CD14-positive monocyte (primary cell): Measurements from ENCODE around the gene STX11. TPM values are rescaled to one million over a fixed set of nuclear protein-coding genes. Genes with fewer than 3 reads are reported as not detected.

Experiments used
- DNase-seq, 3 donors: peaks; one replicate each; pipeline ENCODE4 v3.0.0-alpha.2; 2011 to 2022
- H2AFZ ChIP-seq: 2 replicates; pipeline ENCODE4 v1.6.0; 2012; ENCODE audit warnings: mild to moderate bottlenecking, low read depth, low read length, inconsistent platforms; ENCODE audit not compliant: insufficient read depth, poor library complexity, severe bottlenecking
- H3K27ac ChIP-seq, 2 donors: 1 replicate in 1 of 2; 2 replicates in 1 of 2; pipeline ENCODE4 v1.5.1; 2012 to 2013; ENCODE audit warnings: low read length in 2 of 2, control low read depth in 1 of 2, inconsistent platforms in 1 of 2, low read depth in 1 of 2, mild to moderate bottlenecking in 1 of 2
- H3K27me3 ChIP-seq, 2 donors: one replicate each; pipeline versions ENCODE4 v1.6.0 to v1.6.1; 2011 to 2013; ENCODE audit warnings: low read length in 2 of 2; ENCODE audit not compliant: control insufficient read depth in 2 of 2, insufficient read depth in 2 of 2
- H3K36me3 ChIP-seq, 2 donors: replicated peaks in 1 of 2; 1 replicate in 1 of 2; 2 replicates in 1 of 2; pipeline versions ENCODE4 v1.5.1 to v1.6.1; 2012 to 2013; ENCODE audit warnings: low read length in 2 of 2, control low read depth in 1 of 2, inconsistent platforms in 1 of 2, mild to moderate bottlenecking in 1 of 2; ENCODE audit not compliant: insufficient read depth in 2 of 2, control insufficient read depth in 1 of 2
- H3K4me1 ChIP-seq, 2 donors: 1 replicate in 1 of 2; 2 replicates in 1 of 2; pipeline versions ENCODE4 v1.5.1 to v1.6.1; 2012 to 2013; ENCODE audit warnings: low read length in 2 of 2, control low read depth in 1 of 2, inconsistent platforms in 1 of 2, mild to moderate bottlenecking in 1 of 2, moderate library complexity in 1 of 2; ENCODE audit not compliant: insufficient read depth in 2 of 2, control insufficient read depth in 1 of 2
- H3K4me2 ChIP-seq: replicated peaks from 2 replicates; pipeline ENCODE3; 2012; ENCODE audit warnings: low read length, moderate library complexity, mild to moderate bottlenecking; ENCODE audit not compliant: poor library complexity, severe bottlenecking; ENCODE audit errors: extremely low read depth
- H3K4me3 ChIP-seq, 3 experiments: fragments of 200-600 bp in 1 of 3; sonication (generic) in 1 of 3; replicated peaks in 1 of 3; 1 replicate in 2 of 3; 2 replicates in 1 of 3; pipeline ENCODE4 v1.5.1; 2011 to 2013; ENCODE audit warnings: low read length in 3 of 3, mild to moderate bottlenecking in 3 of 3, control low read depth in 2 of 3, low read depth in 2 of 3, inconsistent platforms in 1 of 3, moderate library complexity in 1 of 3
- H3K79me2 ChIP-seq: 2 replicates; pipeline ENCODE4 v1.6.0; 2012; ENCODE audit warnings: mild to moderate bottlenecking, control low read depth, inconsistent platforms, low read length, moderate library complexity; ENCODE audit not compliant: insufficient read depth
- H3K9ac ChIP-seq: 2 replicates; pipeline ENCODE4 v1.6.0; 2017; ENCODE audit warnings: low read length, mild to moderate bottlenecking; ENCODE audit not compliant: insufficient read depth, poor library complexity, severe bottlenecking
- H3K9me3 ChIP-seq, 2 donors: replicated peaks in 1 of 2; 1 replicate in 1 of 2; 2 replicates in 1 of 2; pipeline versions ENCODE4 v1.5.1 to v1.6.1; 2012 to 2013; ENCODE audit warnings: low read length in 2 of 2, control low read depth in 1 of 2; ENCODE audit not compliant: control insufficient read depth in 1 of 2, insufficient read depth in 1 of 2
- H4K20me1 ChIP-seq: 2 replicates; pipeline ENCODE4 v1.6.0; 2012; ENCODE audit warnings: mild to moderate bottlenecking, low read length, control low read depth, moderate library complexity; ENCODE audit not compliant: insufficient read depth
- H3K27ac Mint-ChIP-seq, 7 donors: one replicate each; pipeline ENCODE4 v1.8.0; 2020; ENCODE audit warnings: mild to moderate bottlenecking in 7 of 7, mixed read lengths in 7 of 7, moderate library complexity in 6 of 7, inconsistent platforms in 2 of 7
- H3K27me3 Mint-ChIP-seq, 3 donors: one replicate each; pipeline ENCODE4 v1.8.0; 2021 to 2022; ENCODE audit warnings: low read depth in 3 of 3, mild to moderate bottlenecking in 3 of 3, mixed read lengths in 3 of 3, moderate library complexity in 3 of 3, inconsistent platforms in 1 of 3
- H3K36me3 Mint-ChIP-seq, 2 donors: one replicate each; pipeline ENCODE4 v1.8.0; 2020; ENCODE audit warnings: mixed read lengths in 2 of 2, inconsistent platforms in 1 of 2, mild to moderate bottlenecking in 1 of 2
- H3K4me1 Mint-ChIP-seq: one replicate; pipeline ENCODE4 v1.8.0; 2020; ENCODE audit warnings: mild to moderate bottlenecking, mixed read lengths
- H3K4me3 Mint-ChIP-seq, 2 donors: one replicate each; pipeline ENCODE4 v1.8.0; 2020; ENCODE audit warnings: mild to moderate bottlenecking in 2 of 2, mixed read lengths in 2 of 2, moderate library complexity in 1 of 2
- H3K9me3 Mint-ChIP-seq, 7 donors: one replicate each; pipeline ENCODE4 v1.8.0; 2020 to 2022; ENCODE audit warnings: mixed read lengths in 7 of 7, mild to moderate bottlenecking in 6 of 7, moderate library complexity in 6 of 7, inconsistent platforms in 2 of 7
- CTCF ChIP-seq: fragments of 200-600 bp; IDR thresholded peaks from one replicate; pipeline ENCODE4 v1.8.0; 2022; ENCODE audit warnings: antibody characterized with exemption, mild to moderate bottlenecking
- WGBS: methylation state at CpG from one replicate; pipeline ENCODE4 v1.1.5; 2013; ENCODE audit warnings: missing lambda C conversion rate; ENCODE audit not compliant: insufficient coverage; 5-methylcytosine and 5-hydroxymethylcytosine counted together
- intact Hi-C, 2 donors: fragments of 100-400 bp; cut with micrococcal nuclease; formaldehyde crosslinking; loops; one replicate each; pipeline versions ENCODE4 v1.15.0 to v1.15.1; 2023
- polyA plus RNA-seq, 3 donors: library from polyadenylated mRNA; depleted of rRNA in 1 of 3; unstranded in 2 of 3; stranded (reverse) in 1 of 3; fragments of 300-500 nt in 2 of 3; fragments of >200 nt in 1 of 3; fragmentation: Illumina TruSeq in 2 of 3; gene quantifications; 1 replicate in 2 of 3; 2 replicates in 1 of 3; pipeline ENCODE4 v1.2.3, GENCODE V29; 2012 to 2021

The STX11 gene
- polyA plus RNA-seq, 3 donors: 276 to 372 (median 367) TPM

DNA sequence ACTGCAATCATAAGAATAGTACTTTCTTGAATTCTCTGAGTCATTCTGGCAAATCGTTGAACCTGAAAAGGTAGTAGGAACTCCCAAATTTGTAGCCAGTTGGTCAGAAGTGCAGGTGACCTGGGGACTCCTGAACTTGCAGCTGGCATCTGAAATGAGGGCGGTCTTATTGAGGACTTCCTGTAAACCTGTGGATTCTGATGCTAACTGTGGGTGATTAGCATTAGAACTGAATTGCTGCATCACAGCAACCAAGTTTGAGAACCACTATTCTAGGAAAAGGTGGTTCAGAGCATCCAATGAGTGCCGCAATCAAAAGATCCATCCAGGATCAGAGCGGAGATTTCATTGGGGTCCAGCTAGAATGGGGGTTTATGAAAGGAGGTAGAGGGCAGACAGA, 84.6 kb downstream of the STX11 start:
- intact Hi-C loops: no loop called here
- Mint-ChIP-seq H3K9me3 (peaks cover 0 to 7% (median 2%) of the 10 kb centered on the region in 7 donors), H3K4me1 (no peaks in the 10 kb centered on the region), H3K4me3 (no peak overlapping the region), H3K36me3 (no peaks in the 10 kb centered on the region), H3K27ac (no peak overlapping the region), H3K27me3 (peaks cover 0 to 2% (median 0%) of the 10 kb centered on the region in 3 donors)
- Histone ChIP-seq H3K79me2 (no peaks in the 10 kb centered on the region), H3K27me3 (no peaks in the 10 kb centered on the region), H3K4me3 (no peak overlapping the region), H3K4me2 (no peak overlapping the region), H4K20me1 (no peaks in the 10 kb centered on the region), H3K9ac (no peak overlapping the region), H2AFZ (no peak overlapping the region), H3K36me3 (no peaks in the 10 kb centered on the region), H3K9me3 (no peaks in the 10 kb centered on the region), H3K4me1 (no peaks in the 10 kb centered on the region), H3K27ac (no peak overlapping the region)
- 85% methylated on average over 4 of the region's 4 CpGs for WGBS
- DNase-seq: no peak
- no peak for TF ChIP-seq CTCF

Other genes with a start within 250 kb of the STX11 start
- 10 to 100 TPM; 11.6 to 60.7 (median 16.7) TPM for gene PLAGL1, start 142.3 kb upstream of the STX11 start, polyA plus RNA-seq
- 100 to 1,000 TPM; 271 to 445 (median 355) TPM for gene SF3B5, start 54.9 kb upstream of the STX11 start, polyA plus RNA-seq
- 100 to 1,000 TPM in 1 of 3 donors, 10 to 100 TPM in 2; 21.8 to 106 (median 66.1) TPM for gene UTRN, start 134.8 kb downstream of the STX11 start, polyA plus RNA-seq